Mucosa of rectum (tissue), 2 donors: ENCODE results near the gene DLGAP5.

Experiments
- H3K27ac ChIP-seq, 2 donors: one replicate each; pipeline ENCODE4 v1.7.0; 2013; ENCODE audit warnings: inconsistent platforms in 2 of 2, low read depth in 2 of 2, low read length in 2 of 2
- H3K27me3 ChIP-seq, 2 donors: one replicate each; pipeline ENCODE4 v1.7.0; 2013; ENCODE audit warnings: low read length in 2 of 2; ENCODE audit not compliant: control insufficient read depth in 2 of 2, insufficient read depth in 2 of 2
- H3K36me3 ChIP-seq, 2 donors: one replicate each; pipeline ENCODE4 v1.7.0; 2013; ENCODE audit warnings: low read length in 2 of 2; ENCODE audit not compliant: control insufficient read depth in 2 of 2, insufficient read depth in 2 of 2
- H3K4me1 ChIP-seq, 2 donors: one replicate each; pipeline ENCODE4 v1.7.0; 2013; ENCODE audit warnings: low read length in 2 of 2, mild to moderate bottlenecking in 1 of 2; ENCODE audit not compliant: control insufficient read depth in 2 of 2, insufficient read depth in 2 of 2
- H3K4me3 ChIP-seq, 2 donors: one replicate each; pipeline ENCODE4 v1.7.0; 2013; ENCODE audit warnings: low read length in 2 of 2
- H3K9ac ChIP-seq, 2 donors: one replicate each; pipeline ENCODE4 v1.7.0; 2013; ENCODE audit warnings: low read length in 2 of 2, low read depth in 1 of 2, mild to moderate bottlenecking in 1 of 2
- H3K9me3 ChIP-seq, 2 donors: one replicate each; pipeline ENCODE4 v1.7.0; 2013; ENCODE audit warnings: low read length in 2 of 2; ENCODE audit not compliant: control insufficient read depth in 2 of 2
- donor health status: healthy.
- donor health status: Normal muscosa, but diverticular disease.

Gene DLGAP5

DNA sequence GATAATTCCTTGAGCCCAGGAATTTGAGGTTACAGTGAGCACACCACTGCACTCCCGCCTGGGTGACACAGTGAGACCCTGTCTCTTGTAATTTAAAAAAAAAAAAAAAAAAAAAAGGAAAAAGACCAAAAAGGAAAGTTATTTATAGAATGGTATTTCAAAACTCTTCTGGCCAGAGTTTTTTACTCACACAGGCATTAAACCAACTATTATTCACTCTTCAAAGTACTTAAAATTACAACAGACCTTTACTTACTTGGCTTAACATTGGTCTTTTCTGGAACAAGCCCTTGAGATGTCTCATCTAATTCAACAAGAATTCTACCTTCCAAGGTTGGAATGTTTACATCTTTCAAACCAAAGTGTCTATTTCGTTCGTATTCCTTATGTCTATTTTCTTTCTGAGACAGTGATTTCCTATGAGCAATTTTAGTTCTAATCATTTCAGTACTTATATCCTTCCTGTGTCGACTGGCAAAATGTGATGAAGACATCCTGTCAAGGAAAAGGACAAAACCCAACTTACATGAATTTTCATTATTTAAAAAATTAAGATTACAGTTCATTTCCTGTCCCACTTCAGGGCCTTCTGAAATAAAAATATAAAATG is 2.6 kb downstream of the DLGAP5 start:
- Histone ChIP-seq H3K9me3 (no peaks in the 10 kb centered on the region), H3K4me3 (no peak overlapping the region), H3K27me3 (no peaks in the 10 kb centered on the region), H3K9ac (no peak overlapping the region), H3K27ac (no peak overlapping the region), H3K4me1 (peaks cover 6 to 10% of the 10 kb centered on the region in 2 donors), H3K36me3 (no peaks in the 10 kb centered on the region)

DNA sequence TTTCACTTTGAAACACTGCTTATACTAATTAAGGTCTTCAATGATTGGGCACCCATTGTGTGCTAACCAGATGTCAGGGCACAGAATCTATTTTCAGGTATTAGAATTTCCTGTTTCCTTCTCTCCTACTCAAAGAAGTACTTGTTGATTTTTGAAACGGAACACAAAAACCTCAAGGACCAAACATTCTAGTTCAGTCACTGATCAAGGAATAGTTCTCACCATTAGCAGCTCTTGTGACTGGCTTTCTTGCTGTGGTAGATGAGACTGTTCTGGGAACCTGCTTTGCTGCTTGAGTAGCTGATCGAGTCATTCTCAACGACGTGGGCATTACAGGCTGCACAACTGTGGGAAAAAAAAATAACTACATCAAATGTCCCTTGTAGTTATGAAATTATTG is 11.0 kb downstream of the DLGAP5 start:
- Histone ChIP-seq H3K27ac (no peak overlapping the region), H3K27me3 (no peaks in the 10 kb centered on the region), H3K4me3 (no peak overlapping the region), H3K9me3 (no peaks in the 10 kb centered on the region), H3K9ac (no peak overlapping the region), H3K4me1 (no peaks in the 10 kb centered on the region), H3K36me3 (no peaks in the 10 kb centered on the region)

DNA sequence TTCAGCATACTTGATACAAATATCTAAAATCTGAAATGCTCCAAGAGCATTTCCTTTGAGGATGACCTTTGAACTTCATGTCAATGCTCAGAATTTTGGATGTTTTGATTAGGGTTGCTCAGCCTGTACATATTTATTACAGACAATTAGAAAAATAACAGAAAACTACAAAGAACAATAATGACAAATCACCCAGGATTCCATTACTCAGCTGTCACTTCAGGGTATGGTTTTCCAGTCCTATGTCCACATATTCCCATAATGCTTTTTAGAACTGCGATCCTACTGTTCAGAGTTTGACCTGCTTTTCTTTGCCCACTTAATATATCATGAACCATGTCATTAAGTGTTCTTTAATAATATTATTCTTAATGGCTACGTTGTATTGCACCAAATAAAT is 11.4 kb downstream of the DLGAP5 start:
- Histone ChIP-seq H3K36me3 (no peaks in the 10 kb centered on the region), H3K27ac (no peak overlapping the region), H3K27me3 (no peaks in the 10 kb centered on the region), H3K4me1 (no peaks in the 10 kb centered on the region), H3K9me3 (no peaks in the 10 kb centered on the region), H3K4me3 (no peak overlapping the region), H3K9ac (no peak overlapping the region)

DNA sequence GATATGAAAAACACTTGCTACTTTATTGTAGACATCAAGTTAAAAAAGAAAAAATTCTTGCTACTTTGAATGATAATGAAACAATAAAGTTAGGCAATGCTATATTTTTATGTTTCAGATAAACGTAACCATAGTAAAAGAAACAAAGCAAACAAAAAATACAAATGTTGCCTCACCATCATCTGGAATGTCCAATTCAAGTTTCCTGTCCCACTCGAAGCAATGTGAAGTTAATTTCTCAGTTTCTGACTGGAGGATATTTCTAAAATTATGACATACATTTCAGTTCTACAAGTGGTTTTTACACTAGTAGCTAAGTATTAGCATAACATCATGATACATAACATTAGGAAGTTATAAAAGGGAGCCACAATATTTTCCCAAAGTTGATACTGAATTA is 20.9 kb downstream of the DLGAP5 start:
- no peak overlapping the region for H3K9ac ChIP-seq
- H3K36me3 ChIP-seq: no peaks in the 10 kb centered on the region
- H3K9me3 ChIP-seq: no peaks in the 10 kb centered on the region
- H3K4me3 ChIP-seq: no peak overlapping the region
- no peaks in the 10 kb centered on the region for H3K27me3 ChIP-seq
- H3K4me1 ChIP-seq: no peaks in the 10 kb centered on the region
- H3K27ac ChIP-seq: no peak overlapping the region

DNA sequence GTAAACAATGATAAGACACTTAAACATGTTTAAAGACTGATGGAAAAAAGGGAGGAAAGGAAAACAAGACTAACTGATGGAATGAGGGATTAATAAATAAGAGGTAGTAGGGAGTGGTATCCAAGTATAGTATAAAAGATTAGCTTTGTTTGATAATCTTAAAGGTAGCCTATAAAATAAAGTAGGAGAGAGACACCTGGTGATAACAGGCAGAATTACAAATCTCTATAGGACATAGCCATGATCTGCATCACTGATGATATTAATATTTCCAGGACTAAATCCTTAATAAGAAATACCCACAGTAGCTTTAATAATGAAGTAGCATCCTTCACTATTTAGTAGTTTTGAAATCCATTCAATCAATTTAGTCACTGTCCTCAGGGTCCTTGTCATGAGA is 30.4 kb downstream of the DLGAP5 start:
- no peaks in the 10 kb centered on the region for H3K27me3 ChIP-seq
- no peak overlapping the region for H3K4me3 ChIP-seq
- H3K36me3 ChIP-seq: no peaks in the 10 kb centered on the region
- no peaks in the 10 kb centered on the region for H3K4me1 ChIP-seq
- no peaks in the 10 kb centered on the region for H3K9me3 ChIP-seq
- H3K27ac ChIP-seq: no peak overlapping the region
- H3K9ac ChIP-seq: no peak overlapping the region

DNA sequence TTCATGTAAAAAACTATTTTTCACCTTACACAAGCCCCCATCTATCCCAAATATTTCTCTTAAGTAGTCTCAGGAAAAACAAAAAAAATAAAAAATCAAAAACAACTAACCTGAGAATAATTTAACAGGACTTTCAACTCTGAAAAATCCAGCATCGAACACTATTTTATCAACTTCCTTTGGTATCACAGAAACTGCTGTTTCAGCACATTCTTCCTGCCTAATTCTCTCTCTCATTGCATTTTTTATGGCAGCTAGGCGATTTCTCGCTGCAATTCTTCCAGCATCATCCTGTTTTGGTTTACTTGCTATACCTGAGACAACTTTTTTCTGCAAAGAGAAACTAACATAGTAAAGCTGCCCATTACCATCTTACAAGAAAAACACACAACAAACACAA is 33.0 kb downstream of the DLGAP5 start:
- no peaks in the 10 kb centered on the region for H3K4me1 ChIP-seq
- no peaks in the 10 kb centered on the region for H3K9me3 ChIP-seq
- no peak overlapping the region for H3K4me3 ChIP-seq
- H3K27ac ChIP-seq: no peak overlapping the region
- H3K9ac ChIP-seq: no peak overlapping the region
- H3K27me3 ChIP-seq: no peaks in the 10 kb centered on the region
- no peaks in the 10 kb centered on the region for H3K36me3 ChIP-seq

DNA sequence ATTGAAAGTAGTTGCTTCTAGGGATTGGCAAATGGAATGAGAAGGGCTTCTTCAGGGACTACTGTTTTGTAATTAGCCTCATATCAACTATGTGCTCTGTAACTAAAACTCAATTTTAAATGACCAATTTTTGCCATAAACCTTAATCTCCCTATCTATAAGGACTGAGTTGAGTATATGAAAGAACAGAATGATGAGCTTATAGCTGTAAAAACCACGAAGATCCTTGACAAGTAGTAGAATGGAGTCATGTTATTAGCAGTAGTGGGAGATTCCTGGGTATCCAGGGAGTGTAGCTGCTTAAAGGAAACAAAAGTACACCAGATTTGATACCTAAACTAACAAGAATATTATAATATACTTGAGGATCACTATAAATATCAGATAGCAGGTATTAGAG is 34.3 kb downstream of the DLGAP5 start:
- H3K36me3 ChIP-seq: no peaks in the 10 kb centered on the region
- no peaks in the 10 kb centered on the region for H3K4me1 ChIP-seq

DNA sequence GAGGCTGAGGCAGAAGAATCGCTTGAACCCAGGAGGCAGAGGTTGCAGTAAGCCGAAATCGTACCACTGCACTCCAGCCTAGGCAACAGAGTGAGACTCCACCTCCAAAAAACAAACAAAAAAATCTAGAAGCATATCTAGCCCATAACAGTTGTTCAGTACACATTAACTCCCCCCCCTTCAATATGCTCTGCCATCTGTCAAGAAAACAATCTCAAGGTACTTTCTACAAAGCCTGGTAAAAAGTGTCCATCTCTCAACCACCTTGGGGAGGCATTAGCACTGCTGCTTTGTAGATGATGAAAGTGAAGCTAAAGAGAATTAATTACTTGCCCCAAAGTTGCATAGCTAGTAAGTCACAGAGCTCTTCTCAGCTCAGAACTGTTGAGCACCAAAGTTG is 37.4 kb downstream of the DLGAP5 start:
- H3K36me3 ChIP-seq: no peaks in the 10 kb centered on the region
- no peaks in the 10 kb centered on the region for H3K4me1 ChIP-seq
- H3K9ac ChIP-seq: no peak overlapping the region
- H3K27ac ChIP-seq: no peak overlapping the region
- no peaks in the 10 kb centered on the region for H3K27me3 ChIP-seq
- H3K9me3 ChIP-seq: no peaks in the 10 kb centered on the region
- no peak overlapping the region for H3K4me3 ChIP-seq

More for the DNA sequence above, 34.3 kb downstream of the DLGAP5 start:
- Histone ChIP-seq H3K4me3 (no peak overlapping the region), H3K27me3 (no peaks in the 10 kb centered on the region), H3K27ac (no peak overlapping the region), H3K9me3 (no peaks in the 10 kb centered on the region), H3K9ac (no peak overlapping the region)

DNA sequence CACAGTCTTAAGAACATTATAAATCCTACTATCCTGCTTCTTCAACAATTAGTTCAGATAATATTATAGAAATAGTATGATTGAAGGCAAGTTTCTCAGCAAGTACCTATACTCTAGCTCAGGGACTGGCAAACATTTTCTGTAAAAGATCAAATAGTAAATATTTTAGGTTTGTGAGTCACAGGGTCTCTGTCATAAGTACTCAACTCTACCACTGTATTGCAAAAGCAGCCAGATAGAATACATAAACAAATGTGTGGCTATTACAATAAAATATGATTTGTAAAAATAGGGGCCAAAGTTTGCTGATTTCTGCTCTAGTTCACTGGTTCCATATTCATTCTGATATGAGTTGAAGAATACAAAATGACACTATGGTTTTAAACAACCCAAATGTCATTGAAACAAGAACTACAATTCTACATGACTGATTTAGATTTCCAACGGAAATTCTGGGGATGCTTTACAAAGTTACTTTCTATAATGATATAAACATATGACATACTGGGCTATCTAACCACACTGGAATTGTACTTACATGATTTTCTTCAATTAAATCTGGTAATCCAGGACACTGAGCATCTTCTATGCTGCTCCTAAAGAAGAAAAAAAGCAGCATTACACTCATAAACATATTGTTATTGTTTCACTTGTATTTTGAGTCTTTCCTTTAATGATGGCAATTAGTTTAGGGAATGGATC is 39.2 kb downstream of the DLGAP5 start:
- no peaks in the 10 kb centered on the region for H3K27me3 ChIP-seq
- H3K36me3 ChIP-seq: no peaks in the 10 kb centered on the region
- no peak overlapping the region for H3K27ac ChIP-seq
- no peaks in the 10 kb centered on the region for H3K4me1 ChIP-seq
- no peak overlapping the region for H3K9ac ChIP-seq
- H3K4me3 ChIP-seq: no peak overlapping the region
- H3K9me3 ChIP-seq: no peaks in the 10 kb centered on the region

DNA sequence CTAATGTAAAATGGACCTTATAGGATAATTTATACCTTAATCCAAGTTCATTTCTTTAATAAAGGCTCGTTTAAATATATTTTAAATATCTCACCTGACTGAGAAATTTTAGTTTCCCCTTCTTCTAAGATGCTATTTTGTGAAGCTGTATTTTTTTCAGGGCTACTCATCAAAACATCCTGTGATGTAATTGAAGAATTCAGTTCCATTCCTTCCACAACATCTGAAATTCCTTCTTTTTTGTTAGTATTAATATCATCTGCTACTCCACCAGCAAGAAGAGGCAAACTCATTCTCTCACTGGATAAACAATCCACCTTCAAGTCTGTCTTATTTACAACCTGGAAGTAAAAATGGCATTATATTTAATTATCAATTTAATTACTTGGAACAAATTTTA is 39.8 kb downstream of the DLGAP5 start:
- H3K36me3 ChIP-seq: peaks cover 0 to under 1% of the 10 kb centered on the region in 2 donors
- H3K4me3 ChIP-seq: no peak overlapping the region
- no peaks in the 10 kb centered on the region for H3K27me3 ChIP-seq
- H3K27ac ChIP-seq: no peak overlapping the region
- H3K9me3 ChIP-seq: no peaks in the 10 kb centered on the region
- no peaks in the 10 kb centered on the region for H3K4me1 ChIP-seq
- no peak overlapping the region for H3K9ac ChIP-seq
